ELF-1 (cell line): ENCODE data around the gene FTSJ3.
A peak's percentile ranks its signal among the peaks of the same experiment; 100 is the strongest.

Experiments used
- DNase-seq: peaks from one replicate; pipeline ENCODE4 v3.0.0-alpha.2; 2016; ENCODE audit warnings: low read depth, low spot score

The FTSJ3 gene

GRCh38 chr17:63786117-63786516 lies 41.3 kb downstream of the FTSJ3 start:
- no peak for DNase-seq

- no peak for DNase-seq
Observed at GRCh38 chr17:63785556-63785955, 41.9 kb downstream of the FTSJ3 start.

- no peak for DNase-seq
Observed at GRCh38 chr17:63783522-63783921, 43.9 kb downstream of the FTSJ3 start.

- DNase-seq, result no peak
Observed at GRCh38 chr17:63780928-63781327, 46.5 kb downstream of the FTSJ3 start.

GRCh38 chr17:63780507-63780906 lies 47.0 kb downstream of the FTSJ3 start:
- no peak for DNase-seq

GRCh38 chr17:63775420-63775819 lies 52.0 kb downstream of the FTSJ3 start:
- DNase-seq, result peak; percentile 15

GRCh38 chr17:63774969-63775265 lies 52.5 kb downstream of the FTSJ3 start:
- DNase-seq, result peak; percentile 20

- DNase-seq, result no peak
Observed at GRCh38 chr17:63774141-63774968, 53.1 kb downstream of the FTSJ3 start, which contains the start of gene DDX42. TSS of gene DDX42 (plus strand) at chr17:63774170. CDS start at chr17:63787050, 12,880 bp downstream.

GRCh38 chr17:63773272-63774140 lies 54.0 kb downstream of the FTSJ3 start, which contains the start of gene CCDC47:
TSS of gene CCDC47 (minus strand) at chr17:63773597. CDS start at chr17:63766175, 7,422 bp downstream.
- peak; percentile 100 for DNase-seq

- peak; percentile 20 for DNase-seq
Observed at GRCh38 chr17:63772801-63773271, 54.6 kb downstream of the FTSJ3 start.
